K562 (cell line): Measurements from ENCODE around the gene C22orf39. TPM values are rescaled to one million over a fixed set of nuclear protein-coding genes. Genes with fewer than 3 reads are reported as not detected.

Source experiments
- ASH1L ChIP-seq: fragments of 450-650 bp; IDR thresholded peaks from 2 replicates; pipeline ENCODE4 v1.6.1; 2018; ENCODE audit warnings: borderline replicate concordance, mild to moderate bottlenecking, low read depth; ENCODE audit not compliant: partially characterized antibody
- CBX3 ChIP-seq, 2 experiments: IDR thresholded peaks; 1 replicate in 1 of 2; 2 replicates in 1 of 2; pipeline ENCODE4 v1.6.1; 2012; ENCODE audit warnings: inconsistent platforms in 2 of 2, low read length in 2 of 2, borderline replicate concordance in 1 of 2, control low read depth in 1 of 2
- CHCHD3 ChIP-seq: fragments of 250-450 bp; sonication (Bioruptor Pico); IDR thresholded peaks from 2 replicates; pipeline ENCODE4 v2.1.2; 2022; ENCODE audit warnings: mild to moderate bottlenecking
- FOS ChIP-seq: IDR thresholded peaks from 3 replicates; pipeline ENCODE4 v1.6.1; 2011; ENCODE audit not compliant: insufficient read length; ENCODE audit errors: extremely low read depth
- FOSL1 ChIP-seq: fragments of 200-800 bp; sonication (Bioruptor generic); conservative IDR thresholded peaks from 2 replicates; pipeline ENCODE4 v1.6.1; 2016; ENCODE audit warnings: missing genetic modification characterization, missing compliant biosample characterization
- HNRNPK ChIP-seq: fragments of 200-400 bp; formaldehyde crosslinking; IDR thresholded peaks from one replicate; pipeline ENCODE4 v1.6.1; 2018; ENCODE audit warnings: mild to moderate bottlenecking, low read depth, low read length; ENCODE audit not compliant: poor library complexity, severe bottlenecking
- POLR2G ChIP-seq: fragments of 200-400 bp; formaldehyde crosslinking; IDR thresholded peaks from 2 replicates; pipeline ENCODE4 v1.6.1; 2017; ENCODE audit warnings: low read depth, mild to moderate bottlenecking, antibody characterized with exemption, low read length, moderate library complexity
- PTRF ChIP-seq: fragments of 450-650 bp; IDR thresholded peaks from 2 replicates; pipeline ENCODE4 v1.6.1; 2016; ENCODE audit warnings: mild to moderate bottlenecking, missing genetic modification characterization, missing compliant biosample characterization
- SMAD1 ChIP-seq: fragments of 150-350 bp; IDR thresholded peaks from 2 replicates; pipeline ENCODE4 v1.6.1; 2014; ENCODE audit warnings: low read length, low read depth; ENCODE audit not compliant: partially characterized antibody
- ZEB2 ChIP-seq: fragments of 450-650 bp; IDR thresholded peaks from 2 replicates; pipeline ENCODE4 v1.6.1; 2016
- ZNF197 ChIP-seq: fragments of 200-800 bp; sonication (Bioruptor generic); IDR thresholded peaks from 2 replicates; pipeline ENCODE4 v1.6.1; 2016; ENCODE audit warnings: low read depth, missing genetic modification characterization, missing compliant biosample characterization
- ZNF274 ChIP-seq: IDR thresholded peaks from 2 replicates; pipeline ENCODE4 v1.6.1; 2011; ENCODE audit warnings: low read depth, mild to moderate bottlenecking, low read length, moderate library complexity, borderline replicate concordance
- ZNF586 ChIP-seq: fragments of 450-650 bp; formaldehyde crosslinking; conservative IDR thresholded peaks from 2 replicates; pipeline ENCODE4 v1.4.0; 2020; ENCODE audit warnings: mild to moderate bottlenecking, moderate library complexity
- ZNF830 ChIP-seq: fragments of 250-450 bp; sonication (Bioruptor Pico); IDR thresholded peaks from 2 replicates; pipeline ENCODE4 v1.5.0; 2021; ENCODE audit warnings: mild to moderate bottlenecking
- polyA plus RNA-seq, 8 experiments: library from polyadenylated mRNA; depleted of rRNA in 4 of 8; stranded (reverse) in 5 of 8; unstranded in 3 of 8; fragments of >200 nt; fragmentation: Nextera tagmentation in 2 of 8; fragmentation: Illumina TruSeq in 1 of 8; extraction: Ambion mirVana in 2 of 8; extraction: Trizol in 1 of 8; gene quantifications; 2 replicates each; pipeline versions ENCODE4 v1.2.1 to v1.2.3, GENCODE V29; 2011 to 2014; ENCODE audit warnings: inconsistent platforms in 1 of 8, missing spikeins in 1 of 8
- total RNA-seq, 7 experiments: library from RNA; depleted of rRNA in 6 of 7; stranded (reverse); fragments of >200 nt in 6 of 7; fragmentation: Illumina TruSeq in 2 of 7; extraction: Trizol in 2 of 7; gene quantifications; 2 replicates each; pipeline versions ENCODE4 v1.2.1 to v1.2.3, GENCODE V29; 2011 to 2021; ENCODE audit warnings: low replicate concordance in 1 of 7
- TF ChIP-seq, protein P1 (sequence below): fragments of 200-800 bp; sonication (Bioruptor generic); IDR thresholded peaks from 2 replicates; pipeline ENCODE4 v1.6.1; 2017; ENCODE audit warnings: missing genetic modification characterization, missing compliant biosample characterization
- TF ChIP-seq, protein P2 (sequence below): fragments of 150-350 bp; IDR thresholded peaks from 2 replicates; pipeline ENCODE4 v1.6.1; 2014; ENCODE audit warnings: low read depth, mild to moderate bottlenecking, low read length, borderline replicate concordance
- TF ChIP-seq, protein P3 (sequence below): IDR thresholded peaks from 2 replicates; pipeline ENCODE4 v1.6.1; 2011; ENCODE audit warnings: borderline replicate concordance, low read depth, mild to moderate bottlenecking, moderate library complexity, low read length; ENCODE audit not compliant: insufficient read depth, poor library complexity, severe bottlenecking

The C22orf39 gene
- total and polyA plus RNA-seq, 9 of the 15 experiments (the other 6 are each of a cell fraction or from before 2014, with no cell fraction given) = 20.4 to 139 (median 66.8) TPM

DNA sequence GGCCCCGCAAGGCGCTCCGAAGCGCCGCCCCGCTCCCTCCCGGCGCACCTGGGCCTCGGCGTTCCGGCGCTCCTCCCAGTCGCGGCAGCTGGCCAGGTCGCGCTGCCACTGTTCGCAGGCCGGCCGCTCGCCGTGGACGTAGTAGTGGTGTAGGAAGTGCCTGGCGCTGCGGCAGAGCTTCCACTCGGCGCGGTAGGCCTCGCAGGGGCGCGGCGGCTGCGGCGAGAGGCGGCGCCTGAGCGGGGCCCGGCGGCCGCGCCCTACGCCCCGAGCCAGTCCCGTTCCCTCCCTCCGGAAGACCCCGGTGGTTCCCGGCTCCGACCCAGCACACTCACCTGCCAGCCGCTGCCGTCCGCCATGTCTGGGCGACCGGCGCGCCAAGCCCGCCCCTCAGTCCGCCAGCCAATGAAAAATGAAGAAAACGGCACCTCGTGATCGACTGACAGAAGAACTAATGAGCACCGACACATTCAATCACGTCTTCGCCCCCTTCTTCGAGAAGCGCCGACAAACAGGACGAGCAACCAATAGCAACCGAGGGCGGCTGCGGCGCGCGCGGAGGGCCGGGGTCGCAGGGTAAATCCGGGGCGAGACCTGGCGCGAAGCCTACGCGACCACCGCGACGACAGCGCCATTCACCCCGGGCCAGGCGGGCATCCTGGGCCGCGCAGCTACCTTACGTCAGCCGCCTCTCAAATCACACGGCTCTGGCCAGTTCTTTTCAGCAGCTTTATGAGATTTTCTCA is at the start of gene C22orf39 (continued):
- TF ChIP-seq, protein P1, sequence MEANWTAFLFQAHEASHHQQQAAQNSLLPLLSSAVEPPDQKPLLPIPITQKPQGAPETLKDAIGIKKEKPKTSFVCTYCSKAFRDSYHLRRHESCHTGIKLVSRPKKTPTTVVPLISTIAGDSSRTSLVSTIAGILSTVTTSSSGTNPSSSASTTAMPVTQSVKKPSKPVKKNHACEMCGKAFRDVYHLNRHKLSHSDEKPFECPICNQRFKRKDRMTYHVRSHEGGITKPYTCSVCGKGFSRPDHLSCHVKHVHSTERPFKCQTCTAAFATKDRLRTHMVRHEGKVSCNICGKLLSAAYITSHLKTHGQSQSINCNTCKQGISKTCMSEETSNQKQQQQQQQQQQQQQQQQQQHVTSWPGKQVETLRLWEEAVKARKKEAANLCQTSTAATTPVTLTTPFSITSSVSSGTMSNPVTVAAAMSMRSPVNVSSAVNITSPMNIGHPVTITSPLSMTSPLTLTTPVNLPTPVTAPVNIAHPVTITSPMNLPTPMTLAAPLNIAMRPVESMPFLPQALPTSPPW = peak; percentile 78
- TF ChIP-seq ZEB2 = peak; percentile 11; the same call in 1 of the 2 replicates
- TF ChIP-seq, protein P2, sequence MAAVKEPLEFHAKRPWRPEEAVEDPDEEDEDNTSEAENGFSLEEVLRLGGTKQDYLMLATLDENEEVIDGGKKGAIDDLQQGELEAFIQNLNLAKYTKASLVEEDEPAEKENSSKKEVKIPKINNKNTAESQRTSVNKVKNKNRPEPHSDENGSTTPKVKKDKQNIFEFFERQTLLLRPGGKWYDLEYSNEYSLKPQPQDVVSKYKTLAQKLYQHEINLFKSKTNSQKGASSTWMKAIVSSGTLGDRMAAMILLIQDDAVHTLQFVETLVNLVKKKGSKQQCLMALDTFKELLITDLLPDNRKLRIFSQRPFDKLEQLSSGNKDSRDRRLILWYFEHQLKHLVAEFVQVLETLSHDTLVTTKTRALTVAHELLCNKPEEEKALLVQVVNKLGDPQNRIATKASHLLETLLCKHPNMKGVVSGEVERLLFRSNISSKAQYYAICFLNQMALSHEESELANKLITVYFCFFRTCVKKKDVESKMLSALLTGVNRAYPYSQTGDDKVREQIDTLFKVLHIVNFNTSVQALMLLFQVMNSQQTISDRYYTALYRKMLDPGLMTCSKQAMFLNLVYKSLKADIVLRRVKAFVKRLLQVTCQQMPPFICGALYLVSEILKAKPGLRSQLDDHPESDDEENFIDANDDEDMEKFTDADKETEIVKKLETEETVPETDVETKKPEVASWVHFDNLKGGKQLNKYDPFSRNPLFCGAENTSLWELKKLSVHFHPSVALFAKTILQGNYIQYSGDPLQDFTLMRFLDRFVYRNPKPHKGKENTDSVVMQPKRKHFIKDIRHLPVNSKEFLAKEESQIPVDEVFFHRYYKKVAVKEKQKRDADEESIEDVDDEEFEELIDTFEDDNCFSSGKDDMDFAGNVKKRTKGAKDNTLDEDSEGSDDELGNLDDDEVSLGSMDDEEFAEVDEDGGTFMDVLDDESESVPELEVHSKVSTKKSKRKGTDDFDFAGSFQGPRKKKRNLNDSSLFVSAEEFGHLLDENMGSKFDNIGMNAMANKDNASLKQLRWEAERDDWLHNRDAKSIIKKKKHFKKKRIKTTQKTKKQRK = peak; percentile 96
- TF ChIP-seq ZNF274 = no peak
- peak; percentile 95 for TF ChIP-seq SMAD1
- no peak for TF ChIP-seq CBX3 (IDR thresholded peaks at IDR 0.05; ENCODE audit: borderline replicate concordance in 1 of 2, low read length in 2 of 2)
- peak; percentile 29 for TF ChIP-seq CHCHD3 (CRISPR knock-in tag)
- no peak for TF ChIP-seq PTRF (tag)
- TF ChIP-seq POLR2G = peak; percentile 100
- TF ChIP-seq HNRNPK = peak; percentile 85
- peak; percentile 98 for TF ChIP-seq FOS
- no peak for TF ChIP-seq ZNF586 (CRISPR knock-in tag)
- TF ChIP-seq, protein P3, sequence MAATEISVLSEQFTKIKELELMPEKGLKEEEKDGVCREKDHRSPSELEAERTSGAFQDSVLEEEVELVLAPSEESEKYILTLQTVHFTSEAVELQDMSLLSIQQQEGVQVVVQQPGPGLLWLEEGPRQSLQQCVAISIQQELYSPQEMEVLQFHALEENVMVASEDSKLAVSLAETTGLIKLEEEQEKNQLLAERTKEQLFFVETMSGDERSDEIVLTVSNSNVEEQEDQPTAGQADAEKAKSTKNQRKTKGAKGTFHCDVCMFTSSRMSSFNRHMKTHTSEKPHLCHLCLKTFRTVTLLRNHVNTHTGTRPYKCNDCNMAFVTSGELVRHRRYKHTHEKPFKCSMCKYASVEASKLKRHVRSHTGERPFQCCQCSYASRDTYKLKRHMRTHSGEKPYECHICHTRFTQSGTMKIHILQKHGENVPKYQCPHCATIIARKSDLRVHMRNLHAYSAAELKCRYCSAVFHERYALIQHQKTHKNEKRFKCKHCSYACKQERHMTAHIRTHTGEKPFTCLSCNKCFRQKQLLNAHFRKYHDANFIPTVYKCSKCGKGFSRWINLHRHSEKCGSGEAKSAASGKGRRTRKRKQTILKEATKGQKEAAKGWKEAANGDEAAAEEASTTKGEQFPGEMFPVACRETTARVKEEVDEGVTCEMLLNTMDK = peak; percentile 11
- TF ChIP-seq ZNF830 = no peak; the same call in 1 of the 2 replicates
- TF ChIP-seq FOSL1 (tag) = 0 out of 2 replicates have a peak, but pooled peaks have one; percentile 43
- TF ChIP-seq ZNF197 (CRISPR knock-in tag) = no peak; the same call in 1 of the 2 replicates
- TF ChIP-seq ASH1L = peak; percentile 97
